ENCODE measurements around the gene ADNP.
A peak's percentile ranks its signal among the peaks of the same experiment; 100 is the strongest.

The ADNP gene

GRCh38 chr20:50844430-50845100 is 86.7 kb downstream of the ADNP start:
- peak; percentile 42 for DNase-seq

GRCh38 chr20:50843331-50844276 is 87.6 kb downstream of the ADNP start:
- DNase-seq = no peak

- no peak for DNase-seq
Observed at GRCh38 chr20:50842821-50843220, 88.4 kb downstream of the ADNP start.

Data from CD4-positive, alpha-beta T cell treated with Interleukin-4 for 4 hours (primary cell).